Gastroesophageal sphincter (tissue), 3 donors: Measurements from ENCODE around the gene MED25.
A peak's percentile ranks its signal among the peaks of the same experiment; 100 is the strongest.

ENCODE experiments used
- EP300 ChIP-seq: sonication (generic); formaldehyde crosslinking; IDR thresholded peaks from one replicate; pipeline ENCODE4 v1.6.1; 2017; ENCODE audit warnings: antibody characterized with exemption, mild to moderate bottlenecking
- POLR2A ChIP-seq, 2 donors: fragments of 450-650 bp; IDR thresholded peaks; one replicate each; pipeline ENCODE4 v1.6.1; 2017; ENCODE audit warnings: antibody characterized with exemption in 2 of 2, mild to moderate bottlenecking in 2 of 2, moderate library complexity in 1 of 2
- POLR2AphosphoS5 ChIP-seq: sonication (generic); formaldehyde crosslinking; IDR thresholded peaks from one replicate; pipeline ENCODE4 v1.6.1; 2017; ENCODE audit warnings: antibody characterized with exemption
- TF ChIP-seq, protein P1 (sequence below), 4 experiments: fragments of 200-600 bp in 2 of 4; fragments of 450-650 bp in 2 of 4; sonication (generic) in 1 of 4; IDR thresholded peaks; one replicate each; pipeline ENCODE4 v1.5.1; 2017 to 2019; ENCODE audit warnings: antibody characterized with exemption in 4 of 4, mild to moderate bottlenecking in 2 of 4, moderate library complexity in 2 of 4

DNA sequence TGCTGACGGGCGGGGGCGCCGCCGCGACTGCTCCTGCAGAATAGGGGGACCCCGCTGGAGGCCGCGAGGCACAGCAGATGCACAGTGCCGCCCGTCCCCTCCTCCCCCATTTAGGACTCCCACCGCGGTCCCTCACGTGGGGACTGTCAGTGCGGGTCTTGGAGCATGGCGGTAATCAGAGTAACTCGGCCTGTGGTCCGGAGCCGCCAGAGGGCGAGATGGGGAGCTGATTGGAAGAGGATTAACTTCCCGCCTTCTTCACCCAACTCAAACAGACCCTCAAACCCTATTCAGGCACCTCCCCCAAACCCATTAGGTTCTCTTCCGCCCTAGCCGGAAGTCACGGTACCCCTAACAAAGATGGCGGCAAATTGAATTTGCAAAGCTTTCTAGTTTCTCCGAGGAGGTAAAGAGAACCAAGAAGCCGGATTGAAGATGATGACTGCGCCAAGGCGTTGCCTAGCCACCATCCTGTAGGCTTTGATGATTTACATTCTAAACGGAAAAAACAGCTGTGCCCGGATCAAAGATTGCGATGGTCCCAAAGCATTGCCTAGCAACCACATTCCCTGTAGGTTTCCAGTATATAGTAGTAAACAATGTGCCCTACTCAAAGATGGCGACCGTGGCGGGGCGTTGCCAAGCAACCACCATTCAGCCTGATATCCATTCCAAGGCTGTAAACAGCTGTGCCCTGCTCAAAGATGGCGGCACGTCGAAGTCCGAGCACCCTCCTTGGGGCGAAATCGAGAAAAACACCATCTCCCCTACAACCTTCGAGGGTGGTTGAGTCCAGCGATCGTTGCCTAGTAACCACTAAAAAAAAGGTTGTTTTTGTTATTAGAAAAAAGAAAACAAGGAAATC, 4.9 kb upstream of the MED25 start, which contains the start of gene FUZ:
- TF ChIP-seq, protein P1, sequence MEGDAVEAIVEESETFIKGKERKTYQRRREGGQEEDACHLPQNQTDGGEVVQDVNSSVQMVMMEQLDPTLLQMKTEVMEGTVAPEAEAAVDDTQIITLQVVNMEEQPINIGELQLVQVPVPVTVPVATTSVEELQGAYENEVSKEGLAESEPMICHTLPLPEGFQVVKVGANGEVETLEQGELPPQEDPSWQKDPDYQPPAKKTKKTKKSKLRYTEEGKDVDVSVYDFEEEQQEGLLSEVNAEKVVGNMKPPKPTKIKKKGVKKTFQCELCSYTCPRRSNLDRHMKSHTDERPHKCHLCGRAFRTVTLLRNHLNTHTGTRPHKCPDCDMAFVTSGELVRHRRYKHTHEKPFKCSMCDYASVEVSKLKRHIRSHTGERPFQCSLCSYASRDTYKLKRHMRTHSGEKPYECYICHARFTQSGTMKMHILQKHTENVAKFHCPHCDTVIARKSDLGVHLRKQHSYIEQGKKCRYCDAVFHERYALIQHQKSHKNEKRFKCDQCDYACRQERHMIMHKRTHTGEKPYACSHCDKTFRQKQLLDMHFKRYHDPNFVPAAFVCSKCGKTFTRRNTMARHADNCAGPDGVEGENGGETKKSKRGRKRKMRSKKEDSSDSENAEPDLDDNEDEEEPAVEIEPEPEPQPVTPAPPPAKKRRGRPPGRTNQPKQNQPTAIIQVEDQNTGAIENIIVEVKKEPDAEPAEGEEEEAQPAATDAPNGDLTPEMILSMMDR (IDR thresholded peaks at IDR 0.05): peak in 3 of 4 experiments; percentile 39 to 51 (median 40)
- no peak for TF ChIP-seq EP300
- peak in 1 of 2 donors; percentile 14 for TF ChIP-seq POLR2A (IDR thresholded peaks at IDR 0.05)
- peak; percentile 66 for TF ChIP-seq POLR2AphosphoS5
